K562 (cell line): Measurements from ENCODE around the gene CA6. TPM values are rescaled to one million over a fixed set of nuclear protein-coding genes. Genes with fewer than 3 reads are reported as not detected.

Experiments used
- ASH1L ChIP-seq: fragments of 450-650 bp; IDR thresholded peaks from 2 replicates; pipeline ENCODE4 v1.6.1; 2018; ENCODE audit warnings: borderline replicate concordance, mild to moderate bottlenecking, low read depth; ENCODE audit not compliant: partially characterized antibody
- BRD9 ChIP-seq: fragments of 450-650 bp; IDR thresholded peaks from 2 replicates; pipeline ENCODE4 v1.6.1; 2018; ENCODE audit warnings: low read depth; ENCODE audit not compliant: partially characterized antibody
- CCAR2 ChIP-seq: fragments of 200-400 bp; formaldehyde crosslinking; IDR thresholded peaks from 2 replicates; pipeline ENCODE4 v1.6.1; 2017; ENCODE audit warnings: mild to moderate bottlenecking, low read depth, low read length
- CREB1 ChIP-seq, 2 experiments: sonication (generic) in 1 of 2; formaldehyde crosslinking in 1 of 2; IDR thresholded peaks; 2 replicates each; pipeline versions ENCODE4 v1.6.1 to v1.8.0; 2012 to 2022; ENCODE audit warnings: inconsistent platforms in 1 of 2, mild to moderate bottlenecking in 1 of 2, missing genetic modification reagents in 1 of 2, moderate library complexity in 1 of 2
- CSDE1 ChIP-seq, 2 experiments: fragments of 450-650 bp; IDR thresholded peaks; 2 replicates each; pipeline ENCODE4 v1.6.1; 2016; ENCODE audit warnings: mild to moderate bottlenecking in 1 of 2
- E2F3 ChIP-seq: fragments of 250-450 bp; sonication (Bioruptor Pico); IDR thresholded peaks from 2 replicates; pipeline ENCODE4 v1.4.0; 2020; ENCODE audit warnings: mild to moderate bottlenecking
- GTF2F1 ChIP-seq: IDR thresholded peaks from 2 replicates; pipeline ENCODE4 v1.6.1; 2011; ENCODE audit warnings: low read depth, low read length, improper control_type of control experiment
- KDM1A ChIP-seq, 2 experiments: fragments of 450-650 bp; IDR thresholded peaks; 2 replicates each; pipeline ENCODE4 v1.6.1; 2016; ENCODE audit warnings: mild to moderate bottlenecking in 2 of 2
- NCOA1 ChIP-seq: fragments of 450-650 bp; IDR thresholded peaks from 2 replicates; pipeline ENCODE4 v1.6.1; 2016; ENCODE audit warnings: low read depth
- NR2C1 ChIP-seq, 2 experiments: fragments of 450-650 bp; IDR thresholded peaks; 2 replicates each; pipeline ENCODE4 v1.6.1; 2017; ENCODE audit warnings: mild to moderate bottlenecking in 2 of 2, antibody characterized with exemption in 1 of 2, inconsistent platforms in 1 of 2, missing compliant biosample characterization in 1 of 2, missing genetic modification characterization in 1 of 2
- NUFIP1 ChIP-seq: fragments of 450-650 bp; IDR thresholded peaks from 2 replicates; pipeline ENCODE4 v1.6.1; 2018; ENCODE audit not compliant: partially characterized antibody
- PHF21A ChIP-seq: fragments of 450-650 bp; IDR thresholded peaks from 2 replicates; pipeline ENCODE4 v1.6.1; 2017; ENCODE audit warnings: low read depth, borderline replicate concordance
- RBM15 ChIP-seq: fragments of 200-400 bp; formaldehyde crosslinking; IDR thresholded peaks from 2 replicates; pipeline ENCODE4 v1.6.1; 2018; ENCODE audit warnings: mild to moderate bottlenecking, low read length, moderate library complexity; ENCODE audit not compliant: insufficient read depth
- RBM22 ChIP-seq: fragments of 200-400 bp; formaldehyde crosslinking; IDR thresholded peaks from 2 replicates; pipeline ENCODE4 v1.6.1; 2018; ENCODE audit warnings: low read length, low read depth; ENCODE audit not compliant: poor library complexity, severe bottlenecking
- TRIM24 ChIP-seq, 2 experiments: fragments of 450-650 bp; IDR thresholded peaks; 2 replicates each; pipeline ENCODE4 v1.6.1; 2016
- ZNF239 ChIP-seq: fragments of 250-450 bp; sonication (Bioruptor Pico); IDR thresholded peaks from 2 replicates; pipeline ENCODE4 v1.4.0; 2020; ENCODE audit warnings: mild to moderate bottlenecking
- ZNF263 ChIP-seq: sonication (generic); formaldehyde crosslinking; IDR thresholded peaks from 2 replicates; pipeline ENCODE4 v1.8.0; 2022; ENCODE audit warnings: mild to moderate bottlenecking, missing genetic modification reagents, borderline replicate concordance
- ZNF324 ChIP-seq: fragments of 250-450 bp; sonication (Bioruptor Pico); IDR thresholded peaks from 2 replicates; pipeline ENCODE4 v1.4.0; 2020; ENCODE audit warnings: mild to moderate bottlenecking
- ZNF584 ChIP-seq: fragments of 200-800 bp; sonication (Bioruptor generic); IDR thresholded peaks from 2 replicates; pipeline ENCODE4 v1.6.1; 2016; ENCODE audit warnings: low read depth, mild to moderate bottlenecking, missing genetic modification characterization, missing compliant biosample characterization
- polyA plus RNA-seq, 8 experiments: library from polyadenylated mRNA; depleted of rRNA in 4 of 8; stranded (reverse) in 5 of 8; unstranded in 3 of 8; fragments of >200 nt; fragmentation: Nextera tagmentation in 2 of 8; fragmentation: Illumina TruSeq in 1 of 8; extraction: Ambion mirVana in 2 of 8; extraction: Trizol in 1 of 8; gene quantifications; 2 replicates each; pipeline versions ENCODE4 v1.2.1 to v1.2.3, GENCODE V29; 2011 to 2014; ENCODE audit warnings: inconsistent platforms in 1 of 8, missing spikeins in 1 of 8
- total RNA-seq, 7 experiments: library from RNA; depleted of rRNA in 6 of 7; stranded (reverse); fragments of >200 nt in 6 of 7; fragmentation: Illumina TruSeq in 2 of 7; extraction: Trizol in 2 of 7; gene quantifications; 2 replicates each; pipeline versions ENCODE4 v1.2.1 to v1.2.3, GENCODE V29; 2011 to 2021; ENCODE audit warnings: low replicate concordance in 1 of 7
- TF ChIP-seq, protein P1 (sequence below): fragments of 250-450 bp; sonication (Bioruptor Pico); IDR thresholded peaks from 2 replicates; pipeline ENCODE4 v1.8.0; 2022; ENCODE audit warnings: inconsistent platforms, mild to moderate bottlenecking, moderate library complexity, borderline replicate concordance
- TF ChIP-seq, protein P2 (sequence below): fragments of 250-450 bp; sonication (Bioruptor Pico); IDR thresholded peaks from 2 replicates; pipeline ENCODE4 v1.8.0; 2021; ENCODE audit warnings: moderate library complexity, mild to moderate bottlenecking, inconsistent platforms
- TF ChIP-seq, protein P3 (sequence below): fragments of 450-650 bp; IDR thresholded peaks from 2 replicates; pipeline ENCODE4 v1.6.1; 2018; ENCODE audit warnings: mild to moderate bottlenecking, low read depth; ENCODE audit not compliant: partially characterized antibody
- TF ChIP-seq, protein P4 (sequence below): fragments of 450-650 bp; IDR thresholded peaks from 2 replicates; pipeline ENCODE4 v1.6.1; 2014; ENCODE audit warnings: low read depth, mild to moderate bottlenecking, moderate library complexity, borderline replicate concordance

The CA6 gene
- total and polyA plus RNA-seq, 9 of the 15 experiments (the other 6 are each of a cell fraction or from before 2014, with no cell fraction given), result not detected

DNA sequence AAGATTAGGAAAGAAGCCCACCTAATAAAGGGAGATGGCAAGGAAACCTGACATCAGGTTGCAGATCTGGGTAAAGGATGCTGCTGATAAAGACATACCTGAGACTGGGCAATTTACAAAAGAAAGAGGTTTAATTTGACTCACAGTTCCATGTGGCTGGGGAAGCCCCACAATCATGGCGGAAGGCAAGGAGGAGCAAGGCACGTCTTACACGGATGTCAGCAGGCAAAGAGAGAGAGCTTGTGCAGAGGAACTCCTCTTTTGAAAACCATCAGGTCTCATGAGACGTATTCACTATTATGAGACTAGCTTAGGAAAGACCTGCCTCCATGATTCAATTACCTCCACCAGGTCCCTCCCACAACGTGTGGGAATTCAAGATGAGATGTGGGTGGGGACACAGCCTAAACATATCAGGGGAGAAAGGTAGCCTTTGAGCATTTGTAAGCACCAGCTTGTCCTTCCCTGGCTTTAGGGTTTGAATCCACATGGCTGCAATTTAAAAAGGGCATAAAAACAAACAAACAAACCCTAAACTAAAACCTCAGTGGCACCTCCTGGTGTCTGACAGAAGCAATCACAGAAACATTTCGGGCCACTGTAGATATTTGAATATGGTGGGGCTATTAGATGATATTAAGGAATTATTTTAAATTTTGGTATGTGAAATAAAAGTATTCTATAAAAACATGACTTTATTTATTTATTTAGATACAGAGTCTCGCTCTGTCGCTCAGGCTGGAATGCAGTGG lies 47.4 kb downstream of the CA6 start (continued):
- TF ChIP-seq, protein P1, sequence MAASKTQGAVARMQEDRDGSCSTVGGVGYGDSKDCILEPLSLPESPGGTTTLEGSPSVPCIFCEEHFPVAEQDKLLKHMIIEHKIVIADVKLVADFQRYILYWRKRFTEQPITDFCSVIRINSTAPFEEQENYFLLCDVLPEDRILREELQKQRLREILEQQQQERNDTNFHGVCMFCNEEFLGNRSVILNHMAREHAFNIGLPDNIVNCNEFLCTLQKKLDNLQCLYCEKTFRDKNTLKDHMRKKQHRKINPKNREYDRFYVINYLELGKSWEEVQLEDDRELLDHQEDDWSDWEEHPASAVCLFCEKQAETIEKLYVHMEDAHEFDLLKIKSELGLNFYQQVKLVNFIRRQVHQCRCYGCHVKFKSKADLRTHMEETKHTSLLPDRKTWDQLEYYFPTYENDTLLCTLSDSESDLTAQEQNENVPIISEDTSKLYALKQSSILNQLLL (CRISPR knock-in tag), result no peak
- TF ChIP-seq E2F3 (no peak), RBM15 (no peak), KDM1A (IDR thresholded peaks at IDR 0.05) (no peak), GTF2F1 (no peak), CSDE1 (IDR thresholded peaks at IDR 0.05) (no peak), ZNF584 (CRISPR knock-in tag) (no peak), ZNF239 (CRISPR knock-in tag) (no peak), TRIM24 (IDR thresholded peaks at IDR 0.05) (no peak), BRD9 (no peak), ZNF263 (CRISPR knock-in tag) (no peak), CCAR2 (no peak), NCOA1 (no peak), ASH1L (no peak), ZNF324 (CRISPR knock-in tag) (no peak), NR2C1 (IDR thresholded peaks at IDR 0.05) (no peak), NR2C1 (tag; IDR thresholded peaks at IDR 0.05) (no peak), PHF21A (no peak), CREB1 (IDR thresholded peaks at IDR 0.05) (no peak), CREB1 (CRISPR knock-in tag; IDR thresholded peaks at IDR 0.05) (no peak), RBM22 (no peak), NUFIP1 (no peak)
- TF ChIP-seq, protein P2, sequence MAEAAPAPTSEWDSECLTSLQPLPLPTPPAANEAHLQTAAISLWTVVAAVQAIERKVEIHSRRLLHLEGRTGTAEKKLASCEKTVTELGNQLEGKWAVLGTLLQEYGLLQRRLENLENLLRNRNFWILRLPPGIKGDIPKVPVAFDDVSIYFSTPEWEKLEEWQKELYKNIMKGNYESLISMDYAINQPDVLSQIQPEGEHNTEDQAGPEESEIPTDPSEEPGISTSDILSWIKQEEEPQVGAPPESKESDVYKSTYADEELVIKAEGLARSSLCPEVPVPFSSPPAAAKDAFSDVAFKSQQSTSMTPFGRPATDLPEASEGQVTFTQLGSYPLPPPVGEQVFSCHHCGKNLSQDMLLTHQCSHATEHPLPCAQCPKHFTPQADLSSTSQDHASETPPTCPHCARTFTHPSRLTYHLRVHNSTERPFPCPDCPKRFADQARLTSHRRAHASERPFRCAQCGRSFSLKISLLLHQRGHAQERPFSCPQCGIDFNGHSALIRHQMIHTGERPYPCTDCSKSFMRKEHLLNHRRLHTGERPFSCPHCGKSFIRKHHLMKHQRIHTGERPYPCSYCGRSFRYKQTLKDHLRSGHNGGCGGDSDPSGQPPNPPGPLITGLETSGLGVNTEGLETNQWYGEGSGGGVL (CRISPR knock-in tag), result no peak
- TF ChIP-seq, protein P3, sequence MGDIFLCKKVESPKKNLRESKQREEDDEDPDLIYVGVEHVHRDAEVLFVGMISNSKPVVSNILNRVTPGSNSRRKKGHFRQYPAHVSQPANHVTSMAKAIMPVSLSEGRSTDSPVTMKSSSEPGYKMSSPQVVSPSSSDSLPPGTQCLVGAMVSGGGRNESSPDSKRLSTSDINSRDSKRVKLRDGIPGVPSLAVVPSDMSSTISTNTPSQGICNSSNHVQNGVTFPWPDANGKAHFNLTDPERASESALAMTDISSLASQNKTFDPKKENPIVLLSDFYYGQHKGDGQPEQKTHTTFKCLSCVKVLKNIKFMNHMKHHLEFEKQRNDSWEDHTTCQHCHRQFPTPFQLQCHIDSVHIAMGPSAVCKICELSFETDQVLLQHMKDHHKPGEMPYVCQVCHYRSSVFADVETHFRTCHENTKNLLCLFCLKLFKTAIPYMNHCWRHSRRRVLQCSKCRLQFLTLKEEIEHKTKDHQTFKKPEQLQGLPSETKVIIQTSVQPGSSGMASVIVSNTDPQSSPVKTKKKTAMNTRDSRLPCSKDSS, result peak; percentile 44
- TF ChIP-seq, protein P4, sequence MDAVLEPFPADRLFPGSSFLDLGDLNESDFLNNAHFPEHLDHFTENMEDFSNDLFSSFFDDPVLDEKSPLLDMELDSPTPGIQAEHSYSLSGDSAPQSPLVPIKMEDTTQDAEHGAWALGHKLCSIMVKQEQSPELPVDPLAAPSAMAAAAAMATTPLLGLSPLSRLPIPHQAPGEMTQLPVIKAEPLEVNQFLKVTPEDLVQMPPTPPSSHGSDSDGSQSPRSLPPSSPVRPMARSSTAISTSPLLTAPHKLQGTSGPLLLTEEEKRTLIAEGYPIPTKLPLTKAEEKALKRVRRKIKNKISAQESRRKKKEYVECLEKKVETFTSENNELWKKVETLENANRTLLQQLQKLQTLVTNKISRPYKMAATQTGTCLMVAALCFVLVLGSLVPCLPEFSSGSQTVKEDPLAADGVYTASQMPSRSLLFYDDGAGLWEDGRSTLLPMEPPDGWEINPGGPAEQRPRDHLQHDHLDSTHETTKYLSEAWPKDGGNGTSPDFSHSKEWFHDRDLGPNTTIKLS, result no peak
